Measurements from ENCODE around the gene VPS26A.
A peak's percentile ranks its signal among the peaks of the same experiment; 100 is the strongest.

The VPS26A gene

GRCh38 chr10:69146759-69147158, 22.8 kb downstream of the VPS26A start:
- no peak overlapping the region for H3K4me3 ChIP-seq (ENCODE audit: low read depth, low read length)
- DNase-seq (ENCODE audit: low read depth): peak; percentile 20
- TF ChIP-seq MYC (IDR thresholded peaks at IDR 0.05; ENCODE audit: low read depth, low read length) (no peak), POLR2A (IDR thresholded peaks at IDR 0.05; ENCODE audit: extremely low read depth, insufficient read length) (no peak), CTCF (IDR thresholded peaks at IDR 0.05; ENCODE audit: low read depth, low read length) (no peak)
- TF ChIP-seq, protein P1, sequence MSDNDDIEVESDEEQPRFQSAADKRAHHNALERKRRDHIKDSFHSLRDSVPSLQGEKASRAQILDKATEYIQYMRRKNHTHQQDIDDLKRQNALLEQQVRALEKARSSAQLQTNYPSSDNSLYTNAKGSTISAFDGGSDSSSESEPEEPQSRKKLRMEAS (IDR thresholded peaks at IDR 0.05; ENCODE audit: low read depth, low read length): no peak

DNA sequence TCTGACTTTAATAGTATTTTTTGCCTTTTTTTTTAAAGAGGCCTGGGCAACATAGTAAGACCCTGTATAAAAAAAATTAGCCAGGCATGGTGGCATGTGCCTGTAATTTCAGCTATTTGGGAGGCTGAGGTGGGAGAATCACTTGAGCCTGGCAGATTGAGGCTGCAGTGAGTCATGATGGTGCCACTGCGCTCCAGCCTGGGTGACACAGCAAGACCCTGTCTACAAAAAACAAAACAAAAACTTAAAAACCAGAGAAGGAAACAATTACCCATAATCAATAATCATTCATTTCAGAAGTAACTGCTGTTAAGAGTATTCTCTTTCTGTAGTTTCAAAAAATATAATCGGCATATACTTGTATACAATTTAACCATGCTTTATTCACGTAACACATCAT, 28.0 kb downstream of the VPS26A start:
- no peak for DNase-seq (ENCODE audit: low read depth)
- TF ChIP-seq CTCF (IDR thresholded peaks at IDR 0.05; ENCODE audit: low read depth, low read length) (no peak), POLR2A (IDR thresholded peaks at IDR 0.05; ENCODE audit: extremely low read depth, insufficient read length) (no peak), MYC (IDR thresholded peaks at IDR 0.05; ENCODE audit: low read depth, low read length) (no peak)
- TF ChIP-seq, protein P1 (IDR thresholded peaks at IDR 0.05; ENCODE audit: low read depth, low read length): no peak
- H3K4me3 ChIP-seq (ENCODE audit: low read depth, low read length): no peak overlapping the region

DNA sequence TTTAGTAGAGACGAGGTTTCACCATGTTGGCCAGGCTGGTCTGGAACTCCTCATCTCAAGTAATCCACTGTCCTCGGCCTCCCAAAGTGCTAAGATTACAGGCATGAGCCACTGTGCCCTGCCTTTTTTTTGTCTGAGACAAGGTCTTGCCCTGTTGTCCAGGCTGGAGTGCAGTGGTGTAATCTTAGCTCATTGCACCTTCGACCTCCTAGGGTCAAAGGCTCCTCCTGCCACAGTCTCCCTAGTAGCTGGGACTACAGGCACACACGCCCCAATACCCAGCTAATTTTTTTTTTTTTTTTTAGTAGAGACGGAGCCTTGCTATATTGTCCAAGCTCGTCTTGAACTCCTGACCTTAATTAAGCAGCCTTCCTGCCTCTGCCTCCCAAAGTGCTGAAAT, 29.2 kb downstream of the VPS26A start:
- TF ChIP-seq, protein P1 (IDR thresholded peaks at IDR 0.05; ENCODE audit: low read depth, low read length): no peak
- TF ChIP-seq POLR2A (IDR thresholded peaks at IDR 0.05; ENCODE audit: extremely low read depth, insufficient read length) (no peak), CTCF (IDR thresholded peaks at IDR 0.05; ENCODE audit: low read depth, low read length) (no peak), MYC (IDR thresholded peaks at IDR 0.05; ENCODE audit: low read depth, low read length) (no peak)
- no peak for DNase-seq (ENCODE audit: low read depth)
- no peak overlapping the region for H3K4me3 ChIP-seq (ENCODE audit: low read depth, low read length)

GRCh38 chr10:69160809-69161241, 36.8 kb downstream of the VPS26A start:
- no peak overlapping the region for H3K4me3 ChIP-seq (ENCODE audit: low read depth, low read length)
- TF ChIP-seq CTCF (IDR thresholded peaks at IDR 0.05; ENCODE audit: low read depth, low read length) (no peak), MYC (IDR thresholded peaks at IDR 0.05; ENCODE audit: low read depth, low read length) (no peak), POLR2A (IDR thresholded peaks at IDR 0.05; ENCODE audit: extremely low read depth, insufficient read length) (no peak)
- TF ChIP-seq, protein P1 (IDR thresholded peaks at IDR 0.05; ENCODE audit: low read depth, low read length): no peak
- DNase-seq (ENCODE audit: low read depth): no peak

- TF ChIP-seq CTCF (IDR thresholded peaks at IDR 0.05; ENCODE audit: low read depth, low read length) (no peak), POLR2A (IDR thresholded peaks at IDR 0.05; ENCODE audit: extremely low read depth, insufficient read length) (no peak), MYC (IDR thresholded peaks at IDR 0.05; ENCODE audit: low read depth, low read length) (no peak)
- TF ChIP-seq, protein P1 (IDR thresholded peaks at IDR 0.05; ENCODE audit: low read depth, low read length): no peak
- DNase-seq (ENCODE audit: low read depth): no peak
- no peak overlapping the region for H3K4me3 ChIP-seq (ENCODE audit: low read depth, low read length)
Measured at GRCh38 chr10:69168493-69168892, 44.5 kb downstream of the VPS26A start.
